ENCODE measurements around the gene RAPGEF5.

The RAPGEF5 gene

DNA sequence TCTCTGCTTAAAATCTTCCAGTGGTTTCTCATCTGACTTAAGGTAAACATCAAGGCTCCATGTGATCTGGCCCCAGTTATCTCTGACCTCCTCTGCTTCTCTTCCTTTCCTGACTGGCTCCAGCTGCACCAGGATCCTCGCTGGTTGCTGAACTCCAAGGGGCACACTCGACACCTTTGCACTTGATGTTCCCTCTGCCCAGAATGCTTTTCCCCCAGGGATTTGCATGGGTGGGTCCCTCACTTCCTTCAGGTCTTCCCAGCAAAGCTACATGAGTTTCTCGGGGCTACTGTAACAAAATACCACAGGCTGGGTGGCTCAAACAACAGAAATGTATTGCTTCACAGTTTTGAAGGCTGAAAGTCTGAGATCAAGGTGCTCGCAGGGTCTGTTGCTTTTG lies 245.3 kb downstream of the RAPGEF5 start:
- H3K79me2 ChIP-seq (ENCODE audit: low read length), result no peaks in the 10 kb centered on the region
- H3K9me2 ChIP-seq (replicated peaks; ENCODE audit: insufficient read depth, low read length), result no peaks in the 10 kb centered on the region
- TF ChIP-seq, protein P1, sequence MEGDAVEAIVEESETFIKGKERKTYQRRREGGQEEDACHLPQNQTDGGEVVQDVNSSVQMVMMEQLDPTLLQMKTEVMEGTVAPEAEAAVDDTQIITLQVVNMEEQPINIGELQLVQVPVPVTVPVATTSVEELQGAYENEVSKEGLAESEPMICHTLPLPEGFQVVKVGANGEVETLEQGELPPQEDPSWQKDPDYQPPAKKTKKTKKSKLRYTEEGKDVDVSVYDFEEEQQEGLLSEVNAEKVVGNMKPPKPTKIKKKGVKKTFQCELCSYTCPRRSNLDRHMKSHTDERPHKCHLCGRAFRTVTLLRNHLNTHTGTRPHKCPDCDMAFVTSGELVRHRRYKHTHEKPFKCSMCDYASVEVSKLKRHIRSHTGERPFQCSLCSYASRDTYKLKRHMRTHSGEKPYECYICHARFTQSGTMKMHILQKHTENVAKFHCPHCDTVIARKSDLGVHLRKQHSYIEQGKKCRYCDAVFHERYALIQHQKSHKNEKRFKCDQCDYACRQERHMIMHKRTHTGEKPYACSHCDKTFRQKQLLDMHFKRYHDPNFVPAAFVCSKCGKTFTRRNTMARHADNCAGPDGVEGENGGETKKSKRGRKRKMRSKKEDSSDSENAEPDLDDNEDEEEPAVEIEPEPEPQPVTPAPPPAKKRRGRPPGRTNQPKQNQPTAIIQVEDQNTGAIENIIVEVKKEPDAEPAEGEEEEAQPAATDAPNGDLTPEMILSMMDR (IDR thresholded peaks at IDR 0.05; ENCODE audit: low read length), result no peak
- TF ChIP-seq EZH2phosphoT487 (IDR thresholded peaks at IDR 0.05; ENCODE audit: low read length) (no peak), EZH2 (optimal IDR thresholded peaks at IDR 0.05; ENCODE audit: low read depth, low read length) (no peak)
- no peaks in the 10 kb centered on the region for H3K4me1 ChIP-seq (ENCODE audit: low read length)
- H3K9me3 ChIP-seq (replicated peaks; ENCODE audit: insufficient read depth, low read length), result no peaks in the 10 kb centered on the region
- no peaks in the 10 kb centered on the region for H3K36me3 ChIP-seq (replicated peaks; ENCODE audit: insufficient read depth, low read length)
- H3K27ac ChIP-seq (ENCODE audit: low read length), result no peak overlapping the region
- H3K9ac ChIP-seq (ENCODE audit: low read length), result no peak overlapping the region
- H2AFZ ChIP-seq (ENCODE audit: low read length), result no peak overlapping the region
- DNase-seq, result no peak
- no peak overlapping the region for H3K4me2 ChIP-seq (ENCODE audit: low read depth, low read length)
- no peak overlapping the region for H3K4me3 ChIP-seq (ENCODE audit: low read length)
- H3F3A ChIP-seq (ENCODE audit: insufficient read depth, low read length), result no peaks in the 10 kb centered on the region
- no peaks in the 10 kb centered on the region for H3K27me3 ChIP-seq (replicated peaks; ENCODE audit: insufficient read depth, low read length)
- H4K20me1 ChIP-seq (ENCODE audit: insufficient read depth, low read length), result no peaks in the 10 kb centered on the region

DNA sequence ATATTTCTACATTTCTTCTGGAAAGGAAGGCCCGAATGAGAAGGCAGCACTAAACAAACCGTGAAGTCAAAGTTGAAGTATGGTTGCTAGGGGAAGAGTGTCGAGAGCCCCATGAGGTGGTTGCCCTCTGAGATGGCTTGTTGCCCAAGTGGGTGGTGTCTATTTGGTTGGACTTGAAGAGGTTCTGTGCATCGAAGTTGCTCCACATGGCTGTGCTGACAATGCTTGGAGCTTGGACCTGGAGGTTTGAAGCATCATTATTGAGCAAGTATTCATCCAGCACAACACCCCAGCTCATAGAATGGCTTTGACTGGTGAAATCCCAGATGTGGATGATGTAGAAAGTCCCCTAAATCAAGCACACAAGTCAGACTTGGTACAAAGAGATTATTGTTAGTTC lies 246.1 kb downstream of the RAPGEF5 start:
- H3K27me3 ChIP-seq (replicated peaks; ENCODE audit: insufficient read depth, low read length), result no peaks in the 10 kb centered on the region
- no peak overlapping the region for H3K4me3 ChIP-seq (ENCODE audit: low read length)
- no peak overlapping the region for H3K27ac ChIP-seq (ENCODE audit: low read length)
- H2AFZ ChIP-seq (ENCODE audit: low read length), result no peak overlapping the region
- H3K4me1 ChIP-seq (ENCODE audit: low read length), result no peaks in the 10 kb centered on the region
- no peaks in the 10 kb centered on the region for H3K36me3 ChIP-seq (replicated peaks; ENCODE audit: insufficient read depth, low read length)
- no peak for DNase-seq
- no peak overlapping the region for H3K9ac ChIP-seq (ENCODE audit: low read length)
- H4K20me1 ChIP-seq (ENCODE audit: insufficient read depth, low read length), result no peaks in the 10 kb centered on the region
- H3K9me2 ChIP-seq (replicated peaks; ENCODE audit: insufficient read depth, low read length), result no peaks in the 10 kb centered on the region
- TF ChIP-seq, protein P1 (IDR thresholded peaks at IDR 0.05; ENCODE audit: low read length), result no peak
- TF ChIP-seq EZH2 (optimal IDR thresholded peaks at IDR 0.05; ENCODE audit: low read depth, low read length), result no peak
- TF ChIP-seq EZH2phosphoT487 (IDR thresholded peaks at IDR 0.05; ENCODE audit: low read length), result no peak
- no peaks in the 10 kb centered on the region for H3K79me2 ChIP-seq (ENCODE audit: low read length)
- no peaks in the 10 kb centered on the region for H3F3A ChIP-seq (ENCODE audit: insufficient read depth, low read length)
- no peak overlapping the region for H3K4me2 ChIP-seq (ENCODE audit: low read depth, low read length)
- no peaks in the 10 kb centered on the region for H3K9me3 ChIP-seq (replicated peaks; ENCODE audit: insufficient read depth, low read length)

DNA sequence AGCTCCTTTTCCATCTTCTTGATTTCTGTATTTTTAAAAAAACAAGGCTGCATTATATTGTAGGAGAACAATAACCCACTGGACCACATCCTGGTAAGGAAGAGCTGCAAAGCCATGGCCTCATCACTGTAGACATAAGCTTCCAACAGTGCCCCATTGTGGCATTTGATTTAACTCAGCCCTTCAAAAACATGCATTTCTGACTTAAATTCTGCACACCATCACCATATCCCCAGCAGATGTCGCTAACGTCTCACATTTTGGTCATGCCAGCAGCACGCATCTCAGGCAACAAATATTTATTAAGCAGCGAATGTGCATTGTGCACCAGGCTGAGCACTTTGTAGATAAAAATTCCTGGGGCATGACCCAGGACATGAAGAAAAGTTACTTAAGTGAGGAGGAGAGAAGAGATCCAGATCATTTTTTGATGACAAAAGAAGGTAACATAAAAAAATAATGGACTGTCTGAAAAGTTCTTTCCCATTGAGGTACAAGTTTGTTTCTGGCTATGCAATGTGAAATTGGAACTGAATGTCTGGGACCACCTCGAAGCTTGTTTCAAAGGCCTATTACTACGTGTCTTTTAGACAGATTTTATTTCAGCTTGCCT lies 246.6 kb downstream of the RAPGEF5 start:
- peak; percentile 83 for DNase-seq
- Histone ChIP-seq H3F3A (ENCODE audit: insufficient read depth, low read length) (no peaks in the 10 kb centered on the region), H3K9ac (ENCODE audit: low read length) (no peak overlapping the region), H3K27ac (ENCODE audit: low read length) (no peak overlapping the region), H4K20me1 (ENCODE audit: insufficient read depth, low read length) (no peaks in the 10 kb centered on the region), H3K4me1 (ENCODE audit: low read length) (no peaks in the 10 kb centered on the region), H3K4me3 (ENCODE audit: low read length) (no peak overlapping the region), H3K27me3 (replicated peaks; ENCODE audit: insufficient read depth, low read length) (no peaks in the 10 kb centered on the region), H3K9me2 (replicated peaks; ENCODE audit: insufficient read depth, low read length) (no peaks in the 10 kb centered on the region), H3K4me2 (ENCODE audit: low read depth, low read length) (no peak overlapping the region), H3K36me3 (replicated peaks; ENCODE audit: insufficient read depth, low read length) (no peaks in the 10 kb centered on the region), H2AFZ (ENCODE audit: low read length) (no peak overlapping the region), H3K79me2 (ENCODE audit: low read length) (no peaks in the 10 kb centered on the region), H3K9me3 (replicated peaks; ENCODE audit: insufficient read depth, low read length) (no peaks in the 10 kb centered on the region)
- no peak for TF ChIP-seq EZH2phosphoT487 (IDR thresholded peaks at IDR 0.05; ENCODE audit: low read length)
- TF ChIP-seq, protein P1 (IDR thresholded peaks at IDR 0.05; ENCODE audit: low read length), result peak; percentile 87
- TF ChIP-seq EZH2 (optimal IDR thresholded peaks at IDR 0.05; ENCODE audit: low read depth, low read length), result no peak
